IPS DF 6.9 (cell line): ENCODE results near the gene CCND1.
A peak's percentile ranks its signal among the peaks of the same experiment; 100 is the strongest.

Experiments
- DNase-seq: peaks from one replicate; pipeline ENCODE4 v3.0.0-alpha.2; 2013; ENCODE audit warnings: low read depth, low spot score
- H3K27ac ChIP-seq: one replicate; pipeline ENCODE4 v1.5.1; 2013; ENCODE audit warnings: low read length, control low read depth
- H3K27me3 ChIP-seq: 2 replicates; pipeline ENCODE4 v1.6.1; 2013; ENCODE audit warnings: mild to moderate bottlenecking, low read length; ENCODE audit not compliant: control insufficient read depth, insufficient read depth
- H3K36me3 ChIP-seq: 2 replicates; pipeline ENCODE4 v1.6.1; 2013; ENCODE audit warnings: low read length; ENCODE audit not compliant: control insufficient read depth, insufficient read depth
- H3K4me1 ChIP-seq: 2 replicates; pipeline ENCODE4 v1.6.1; 2013; ENCODE audit warnings: low read length; ENCODE audit not compliant: control insufficient read depth, insufficient read depth
- H3K4me3 ChIP-seq: 2 replicates; pipeline ENCODE4 v1.5.1; 2013; ENCODE audit warnings: mild to moderate bottlenecking, low read length
- H3K9me3 ChIP-seq: 2 replicates; pipeline ENCODE4 v1.6.1; 2013; ENCODE audit warnings: low read length, inconsistent platforms; ENCODE audit not compliant: control insufficient read depth, insufficient read depth
- WGBS: extraction: QIAGEN DNeasy Blood & Tissue Kit; methylation state at CpG from one replicate; pipeline ENCODE4 v1.1.7; 2013; ENCODE audit warnings: mixed read lengths, missing lambda C conversion rate; ENCODE audit not compliant: insufficient read length, insufficient coverage; 5-methylcytosine and 5-hydroxymethylcytosine counted together

The CCND1 gene

DNA sequence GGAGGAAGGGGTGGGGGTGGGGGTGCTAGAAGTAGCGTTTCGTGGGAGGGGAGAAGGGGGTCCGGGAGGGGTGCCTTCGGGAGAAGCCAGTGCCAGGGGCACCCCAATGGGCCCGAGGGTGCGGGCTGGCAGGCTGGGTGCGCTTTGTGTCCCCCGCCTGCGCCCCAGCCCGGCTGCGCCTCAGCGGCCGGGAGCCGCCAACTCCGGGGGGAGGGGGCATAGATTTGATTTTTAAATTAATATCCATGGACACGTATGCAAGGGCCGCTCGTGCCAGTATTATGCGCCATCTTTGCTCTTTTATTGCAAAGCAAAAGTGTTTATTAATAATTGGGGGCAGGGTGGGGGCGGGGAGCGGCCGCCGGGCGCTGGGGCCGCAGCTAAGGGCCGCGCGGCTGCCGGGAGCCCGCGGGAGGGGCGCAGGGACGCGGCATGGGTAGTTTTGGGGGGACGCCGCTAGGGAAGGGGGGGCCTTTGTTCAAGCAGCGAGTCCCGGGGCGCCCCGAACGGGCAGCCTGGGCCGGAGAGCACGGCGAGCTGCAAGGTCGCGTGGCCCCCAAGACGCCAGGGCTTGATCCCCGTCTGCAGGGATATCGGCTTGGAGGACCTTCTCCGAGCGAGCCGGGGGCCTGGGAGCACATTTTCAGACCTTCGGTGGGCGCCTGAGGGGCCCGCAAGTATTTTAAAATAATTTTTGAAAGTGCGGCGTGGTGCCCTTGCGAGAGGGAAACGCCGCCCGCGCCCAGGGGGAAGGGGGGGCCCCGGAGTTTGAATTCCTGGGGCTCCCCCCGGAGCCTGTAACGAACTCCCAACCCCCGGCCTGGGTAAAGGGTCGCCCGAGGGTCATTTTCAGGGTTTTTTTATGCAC lies 959 bp downstream of the CCND1 start:
- Histone ChIP-seq H3K27ac (no peak overlapping the region), H3K4me1 (peaks cover 7% of the 10 kb centered on the region; the same call in 1 of the 2 replicates), H3K4me3 (peak overlapping the region; percentile 91), H3K27me3 (no peaks in the 10 kb centered on the region; the same call in 1 of the 2 replicates), H3K36me3 (peaks cover 30% of the 10 kb centered on the region), H3K9me3 (no peaks in the 10 kb centered on the region)
- DNase-seq = no peak
- no CpG with 5 or more reads among the region's 68 CpGs for WGBS

- Histone ChIP-seq H3K36me3 (peaks cover 32% of the 10 kb centered on the region), H3K4me1 (0 out of 2 replicates have a peak, but pooled peaks cover 5% of the 10 kb centered on the region), H3K9me3 (no peaks in the 10 kb centered on the region), H3K4me3 (peak overlapping the region; percentile 91), H3K27me3 (no peaks in the 10 kb centered on the region), H3K27ac (no peak overlapping the region)
- no peak for DNase-seq
- no CpG with 5 or more reads among the region's 40 CpGs for WGBS
Observed at GRCh38 chr11:69642549-69642912, 1.6 kb downstream of the CCND1 start.

DNA sequence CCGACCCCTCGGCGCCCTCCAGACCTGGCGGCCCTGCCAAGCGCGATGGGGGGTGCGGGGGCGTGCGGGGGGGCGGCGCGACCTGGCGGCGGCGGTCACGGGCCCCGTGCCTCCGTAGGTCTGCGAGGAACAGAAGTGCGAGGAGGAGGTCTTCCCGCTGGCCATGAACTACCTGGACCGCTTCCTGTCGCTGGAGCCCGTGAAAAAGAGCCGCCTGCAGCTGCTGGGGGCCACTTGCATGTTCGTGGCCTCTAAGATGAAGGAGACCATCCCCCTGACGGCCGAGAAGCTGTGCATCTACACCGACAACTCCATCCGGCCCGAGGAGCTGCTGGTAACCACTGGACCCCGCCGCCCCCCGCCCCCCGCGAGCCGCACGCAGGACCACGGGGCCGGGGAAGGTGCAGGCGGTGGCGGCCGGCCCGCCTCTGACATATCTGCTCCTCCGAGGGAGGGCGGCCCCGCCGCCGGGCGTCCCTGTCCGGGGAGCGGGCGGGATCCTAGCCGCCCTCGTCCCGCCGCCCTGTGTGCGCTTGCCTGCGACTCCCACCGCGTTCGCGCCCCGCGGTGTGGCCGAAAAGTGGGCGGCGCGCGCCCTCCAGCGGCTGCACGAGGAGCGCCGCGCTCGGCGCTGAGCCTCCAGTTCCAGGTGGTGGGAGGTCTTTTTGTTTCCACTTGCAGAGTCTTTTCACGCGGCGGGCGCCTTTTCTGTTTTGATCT lies 2.1 kb downstream of the CCND1 start:
- Histone ChIP-seq H3K36me3 (peaks cover 36% of the 10 kb centered on the region), H3K27me3 (no peaks in the 10 kb centered on the region), H3K9me3 (no peaks in the 10 kb centered on the region), H3K4me1 (0 out of 2 replicates have a peak, but pooled peaks cover 5% of the 10 kb centered on the region), H3K4me3 (peak overlapping the region; percentile 91; the same call in 1 of the 2 replicates), H3K27ac (no peak overlapping the region)
- no CpG with 5 or more reads among the region's 81 CpGs for WGBS
- DNase-seq = no peak

DNA sequence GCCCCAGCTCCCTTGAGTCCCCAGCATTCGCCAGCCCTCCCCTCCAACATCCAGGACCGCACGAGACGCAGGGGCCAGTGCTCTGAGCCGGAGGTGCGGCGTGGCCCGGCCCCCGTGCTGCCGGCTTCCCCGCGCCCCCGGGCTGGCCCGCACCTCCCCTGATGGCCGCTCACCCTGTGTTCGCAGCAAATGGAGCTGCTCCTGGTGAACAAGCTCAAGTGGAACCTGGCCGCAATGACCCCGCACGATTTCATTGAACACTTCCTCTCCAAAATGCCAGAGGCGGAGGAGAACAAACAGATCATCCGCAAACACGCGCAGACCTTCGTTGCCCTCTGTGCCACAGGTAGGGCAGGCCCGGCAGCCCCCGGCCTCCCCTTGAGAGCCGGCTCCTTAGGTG lies 2.7 kb downstream of the CCND1 start:
- H3K27ac ChIP-seq = no peak overlapping the region
- no peaks in the 10 kb centered on the region for H3K27me3 ChIP-seq
- WGBS = no CpG with 5 or more reads among the region's 27 CpGs
- no peaks in the 10 kb centered on the region for H3K9me3 ChIP-seq
- no peak for DNase-seq
- H3K4me1 ChIP-seq = 0 out of 2 replicates have a peak, but pooled peaks cover 5% of the 10 kb centered on the region
- peaks cover 40% of the 10 kb centered on the region for H3K36me3 ChIP-seq
- no peak overlapping the region; the same call in 1 of the 2 replicates for H3K4me3 ChIP-seq

DNA sequence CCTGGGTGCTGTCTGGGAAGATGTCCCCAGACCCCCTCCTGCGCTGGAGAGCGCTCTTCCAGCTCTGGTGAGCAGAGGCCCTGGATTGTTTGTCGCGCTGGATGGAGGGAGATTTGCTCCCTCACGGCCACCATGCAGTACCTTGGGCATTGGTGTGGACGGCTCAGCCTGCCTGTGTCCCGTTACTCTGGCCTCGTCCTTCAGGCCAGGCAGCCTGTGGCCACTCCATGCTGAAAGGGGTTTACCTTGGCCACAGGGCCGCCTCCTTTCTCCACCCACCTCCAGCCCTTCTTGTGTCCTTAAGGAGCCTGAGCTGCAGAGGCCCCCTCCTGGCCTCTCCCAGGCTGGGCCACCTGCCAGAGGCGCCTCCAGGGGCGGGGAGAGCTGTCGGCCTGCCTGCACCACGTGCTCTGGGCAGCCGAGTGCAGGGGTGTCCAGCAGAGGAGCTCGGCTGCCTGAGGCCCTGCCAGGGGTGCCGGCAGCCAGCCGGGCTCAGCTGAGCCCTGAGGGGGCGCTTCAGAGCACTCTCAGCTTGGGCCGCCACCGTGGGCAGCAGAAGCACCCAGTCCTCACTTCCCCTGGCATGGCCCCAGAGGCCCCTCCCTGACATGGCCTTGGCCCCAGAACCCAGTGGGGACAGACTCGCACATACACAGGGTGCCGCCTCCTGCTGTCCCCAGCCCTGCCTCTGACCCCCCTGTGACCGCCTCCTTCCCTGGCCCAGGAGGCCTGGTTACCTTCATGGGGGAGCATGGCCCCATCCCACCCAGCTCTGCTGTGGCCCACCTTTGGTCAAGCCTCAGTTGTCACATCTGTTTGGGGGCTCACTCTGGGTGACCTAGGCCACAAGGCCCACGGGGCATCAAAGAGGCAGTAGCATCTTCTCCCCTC lies 3.4 kb downstream of the CCND1 start:
- Histone ChIP-seq H3K27me3 (no peaks in the 10 kb centered on the region), H3K27ac (no peak overlapping the region), H3K36me3 (peaks cover 46% of the 10 kb centered on the region), H3K4me3 (no peak overlapping the region), H3K4me1 (0 out of 2 replicates have a peak, but pooled peaks cover 5% of the 10 kb centered on the region), H3K9me3 (no peaks in the 10 kb centered on the region)
- no peak for DNase-seq
- WGBS = no CpG with 5 or more reads among the region's 24 CpGs

DNA sequence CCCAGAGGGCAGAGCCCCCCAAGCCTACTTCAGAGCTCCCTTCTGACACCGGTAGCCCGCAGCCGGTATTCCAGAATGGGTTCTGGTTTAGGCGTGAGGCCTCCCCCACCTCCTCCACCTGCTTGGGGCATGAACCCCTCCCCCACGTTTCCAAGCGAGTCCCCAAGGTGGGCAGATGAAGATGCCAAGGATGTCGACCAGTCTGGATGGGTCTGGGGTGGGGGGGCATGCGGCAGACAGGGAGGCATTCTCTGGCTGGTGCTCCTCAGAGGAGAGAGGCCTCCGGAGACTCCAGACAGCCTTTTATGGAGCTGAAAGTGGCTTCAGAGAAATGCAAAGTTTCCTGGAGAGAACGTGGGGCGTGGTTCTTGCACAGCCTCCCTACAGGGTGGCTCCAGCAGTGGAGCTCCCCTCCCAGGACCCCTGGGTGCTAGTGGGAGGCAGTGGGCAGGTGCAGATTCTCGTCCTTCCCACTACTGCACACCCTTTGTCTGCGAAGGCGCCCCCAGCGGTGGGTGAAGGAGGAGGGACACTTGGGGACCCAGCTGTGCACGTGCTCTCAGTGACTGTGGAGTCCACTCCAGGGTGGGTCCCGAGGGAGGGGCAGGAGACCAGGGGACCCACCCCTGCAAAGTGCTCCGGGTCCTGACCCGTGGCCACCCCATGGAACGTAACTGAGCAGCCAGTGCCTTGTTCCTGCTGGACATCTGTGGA lies 4.2 kb downstream of the CCND1 start:
- Histone ChIP-seq H3K4me3 (no peak overlapping the region), H3K27me3 (no peaks in the 10 kb centered on the region), H3K9me3 (no peaks in the 10 kb centered on the region), H3K36me3 (peaks cover 54% of the 10 kb centered on the region), H3K4me1 (0 out of 2 replicates have a peak, but pooled peaks cover 5% of the 10 kb centered on the region), H3K27ac (no peak overlapping the region)
- no peak for DNase-seq
- WGBS = no CpG with 5 or more reads among the region's 20 CpGs

DNA sequence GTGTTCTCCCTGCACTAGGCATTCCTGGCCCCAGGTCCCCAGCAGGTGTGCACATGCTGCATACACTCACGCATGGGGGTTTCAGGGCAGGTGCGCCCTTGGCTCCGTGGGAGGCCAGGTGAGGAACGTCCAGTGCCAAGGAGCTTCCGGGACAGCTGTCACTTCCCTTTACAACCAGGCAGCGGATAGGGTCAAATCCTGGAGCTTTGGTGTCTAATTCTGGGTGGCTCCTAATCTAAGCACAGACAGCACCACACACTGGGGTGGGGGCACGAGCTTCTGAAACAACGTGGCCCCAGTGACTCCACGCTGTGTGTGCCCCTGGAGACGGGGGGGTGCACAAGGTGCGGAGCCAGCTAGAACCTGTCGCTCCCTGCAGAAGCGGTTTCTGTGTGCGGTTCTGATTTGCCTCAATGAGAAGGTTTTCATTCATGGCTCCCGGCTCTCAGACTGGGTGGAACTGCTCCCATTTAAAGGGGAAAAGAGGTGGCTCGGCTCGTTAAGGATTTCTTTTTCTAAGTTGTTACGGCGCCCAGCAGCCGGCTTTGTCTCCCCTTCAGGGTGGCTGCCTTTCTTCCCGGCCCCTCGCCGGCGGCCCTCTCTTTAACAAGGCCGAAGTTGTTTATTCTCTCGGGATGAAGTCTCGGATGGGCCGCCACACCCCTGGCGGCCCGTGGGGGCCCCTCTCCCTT lies 5.0 kb downstream of the CCND1 start:
- Histone ChIP-seq H3K27ac (no peak overlapping the region), H3K4me3 (no peak overlapping the region), H3K9me3 (no peaks in the 10 kb centered on the region), H3K36me3 (peaks cover 58% of the 10 kb centered on the region), H3K4me1 (0 out of 2 replicates have a peak, but pooled peaks cover 5% of the 10 kb centered on the region), H3K27me3 (no peaks in the 10 kb centered on the region)
- DNase-seq = no peak
- no CpG with 5 or more reads among the region's 30 CpGs for WGBS

DNA sequence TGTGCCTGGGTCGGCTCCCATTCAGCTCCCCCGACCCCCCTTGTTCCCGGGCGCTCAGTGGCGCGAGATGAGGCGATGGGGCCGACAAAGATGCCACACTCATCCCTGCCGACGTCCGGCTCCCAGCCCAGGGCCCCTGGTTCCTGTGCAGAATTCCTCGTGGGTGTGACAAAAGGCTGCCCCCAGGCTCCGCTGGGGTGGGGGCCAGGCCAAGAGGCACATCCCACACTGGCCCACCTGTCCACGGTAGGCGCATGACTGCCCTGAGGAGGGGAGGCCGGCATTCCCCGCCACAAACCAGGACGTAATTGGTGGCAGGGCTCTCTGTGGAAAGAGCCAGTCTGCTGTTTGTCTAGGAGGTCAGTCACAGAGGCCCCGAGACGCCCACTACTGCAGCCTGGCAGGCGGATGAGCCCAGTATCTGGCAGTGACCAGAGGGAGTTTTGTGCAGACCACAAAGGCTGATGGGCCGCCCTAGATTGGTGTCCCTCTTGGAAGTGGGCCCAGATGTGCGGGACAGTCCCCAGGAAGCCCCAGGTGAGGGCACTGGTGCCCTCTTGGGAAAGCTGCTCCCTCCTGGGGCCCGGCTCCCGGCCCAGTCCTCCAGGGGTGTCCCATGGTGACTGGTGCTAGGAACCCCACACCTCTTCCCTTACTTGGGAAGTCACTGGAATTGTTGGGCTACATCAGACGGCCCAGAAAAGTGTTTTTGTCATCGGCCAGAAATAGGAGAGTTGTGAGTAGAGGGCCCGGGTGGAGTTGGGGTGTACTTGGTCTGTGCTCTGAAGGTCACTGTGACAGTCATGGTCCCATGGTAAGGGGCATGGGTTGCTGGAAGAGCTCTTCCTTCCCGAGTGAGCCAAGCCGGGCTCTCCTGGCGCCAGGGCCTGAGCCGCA lies 5.8 kb downstream of the CCND1 start:
- Histone ChIP-seq H3K27ac (no peak overlapping the region), H3K36me3 (peaks cover 61% of the 10 kb centered on the region), H3K9me3 (no peaks in the 10 kb centered on the region), H3K4me3 (no peak overlapping the region), H3K4me1 (0 out of 2 replicates have a peak, but pooled peaks cover 5% of the 10 kb centered on the region), H3K27me3 (no peaks in the 10 kb centered on the region)
- no CpG with 5 or more reads among the region's 32 CpGs for WGBS
- no peak for DNase-seq
